IPS-15b (cell line): ENCODE data around the gene MRPL9.

Experiments
- H3K27me3 ChIP-seq: one replicate; pipeline ENCODE4 v1.6.1; 2013; ENCODE audit warnings: low read length; ENCODE audit not compliant: control insufficient read depth, insufficient read depth
- H3K36me3 ChIP-seq: one replicate; pipeline ENCODE4 v1.6.1; 2013; ENCODE audit warnings: low read length; ENCODE audit not compliant: control insufficient read depth, insufficient read depth
- H3K4me1 ChIP-seq: one replicate; pipeline ENCODE4 v1.6.1; 2013; ENCODE audit warnings: mild to moderate bottlenecking, low read length; ENCODE audit not compliant: control insufficient read depth, insufficient read depth
- H3K4me3 ChIP-seq: one replicate; pipeline ENCODE4 v1.5.1; 2013; ENCODE audit warnings: low read depth, low read length
- H3K9ac ChIP-seq: one replicate; pipeline ENCODE4 v1.6.1; 2013; ENCODE audit warnings: low read depth, mild to moderate bottlenecking, low read length
- H3K9me3 ChIP-seq: one replicate; pipeline ENCODE4 v1.6.1; 2013; ENCODE audit warnings: mild to moderate bottlenecking, low read length; ENCODE audit not compliant: control insufficient read depth, insufficient read depth

Gene MRPL9

DNA sequence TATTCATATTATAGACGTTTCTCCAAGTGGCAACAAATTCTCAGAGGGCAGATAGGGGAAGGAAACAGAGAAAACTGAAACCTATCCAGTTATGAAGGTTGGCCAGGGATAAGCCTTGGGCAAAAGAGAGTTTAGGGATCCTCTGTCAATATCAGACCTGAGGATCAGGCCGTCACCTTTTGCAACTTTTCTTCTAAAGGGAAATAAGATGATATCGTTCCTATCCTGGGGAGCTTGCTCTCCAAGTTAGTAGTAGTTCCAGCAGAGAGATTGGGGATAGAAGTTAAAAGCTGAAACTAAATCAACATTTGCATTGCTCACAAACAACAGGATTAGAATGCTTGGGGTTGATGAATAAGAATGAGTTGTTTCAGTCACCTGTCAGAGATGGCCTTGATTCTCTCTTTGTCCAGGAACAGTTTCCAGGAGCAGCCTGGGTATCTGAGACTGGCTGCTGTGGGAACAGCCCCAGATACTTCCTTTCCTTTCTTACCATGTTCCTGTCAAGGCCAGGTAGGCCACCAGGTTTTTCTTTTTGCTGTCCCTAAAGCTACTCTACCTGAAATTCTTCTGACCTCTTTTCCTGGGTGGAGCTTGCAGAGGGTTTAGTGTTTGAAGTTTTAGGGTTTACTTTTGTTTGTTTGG, 39.4 kb downstream of the MRPL9 start:
- Histone ChIP-seq H3K9me3 (no peaks in the 10 kb centered on the region), H3K4me1 (peaks cover 22% of the 10 kb centered on the region), H3K4me3 (no peak overlapping the region), H3K9ac (no peak overlapping the region), H3K27me3 (peaks cover 46% of the 10 kb centered on the region), H3K36me3 (no peaks in the 10 kb centered on the region)

DNA sequence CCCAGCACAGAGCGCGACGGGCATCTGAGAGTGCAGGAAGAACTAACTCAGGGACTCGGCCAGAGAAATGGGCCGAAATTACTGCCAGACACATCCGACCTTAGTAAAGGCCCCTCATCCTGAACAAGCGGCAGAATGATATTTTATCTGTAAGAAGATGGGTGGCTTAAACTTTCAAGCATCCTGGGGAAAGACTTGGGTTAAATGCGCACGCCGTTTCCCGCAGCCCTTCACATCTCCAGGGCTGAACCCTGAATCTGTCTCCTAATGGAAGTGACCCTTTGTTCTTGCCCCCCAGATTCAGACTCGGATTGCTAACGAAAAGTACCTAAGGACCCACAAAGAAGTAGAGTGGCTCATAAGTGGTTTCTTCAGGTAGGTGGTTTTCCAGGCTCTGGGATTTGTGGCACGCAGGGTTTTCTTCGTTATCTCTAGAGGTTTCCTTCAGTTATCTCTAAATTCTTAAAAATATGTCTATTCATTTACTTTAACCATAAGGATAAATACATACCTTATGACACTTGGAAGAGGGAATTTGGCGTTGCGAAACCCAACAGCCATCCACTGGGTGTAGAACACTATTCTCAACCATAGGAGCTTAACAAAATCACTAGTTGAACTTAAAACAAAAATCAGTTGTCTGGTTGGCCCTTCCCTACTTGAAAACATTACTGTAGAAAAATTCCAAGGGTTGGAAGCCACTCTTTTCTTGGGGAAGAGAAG, 41.3 kb downstream of the MRPL9 start:
- no peak overlapping the region for H3K9ac ChIP-seq
- peak overlapping the region; percentile 71 for H3K4me3 ChIP-seq
- peaks cover 18% of the 10 kb centered on the region for H3K4me1 ChIP-seq
- H3K36me3 ChIP-seq: no peaks in the 10 kb centered on the region
- peaks cover 58% of the 10 kb centered on the region for H3K27me3 ChIP-seq
- H3K9me3 ChIP-seq: no peaks in the 10 kb centered on the region

- H3K4me3 ChIP-seq: peak within 1 kb of the TSS; percentile 71
- no peaks in the 10 kb centered on the region for H3K9me3 ChIP-seq
- no peak within 1 kb of the TSS for H3K9ac ChIP-seq
- peaks cover 18% of the 10 kb centered on the region for H3K4me1 ChIP-seq
- H3K27me3 ChIP-seq: peaks cover 58% of the 10 kb centered on the region
- H3K36me3 ChIP-seq: no peaks in the 10 kb centered on the region
Measured at GRCh38 chr1:151720974-151721787, 42.1 kb downstream of the MRPL9 start, which contains the start of gene RIIAD1. Gene RIIAD1, plus strand, starts transcription at chr1:151721522. Its CDS starts 15 bp downstream, at chr1:151721537.

DNA sequence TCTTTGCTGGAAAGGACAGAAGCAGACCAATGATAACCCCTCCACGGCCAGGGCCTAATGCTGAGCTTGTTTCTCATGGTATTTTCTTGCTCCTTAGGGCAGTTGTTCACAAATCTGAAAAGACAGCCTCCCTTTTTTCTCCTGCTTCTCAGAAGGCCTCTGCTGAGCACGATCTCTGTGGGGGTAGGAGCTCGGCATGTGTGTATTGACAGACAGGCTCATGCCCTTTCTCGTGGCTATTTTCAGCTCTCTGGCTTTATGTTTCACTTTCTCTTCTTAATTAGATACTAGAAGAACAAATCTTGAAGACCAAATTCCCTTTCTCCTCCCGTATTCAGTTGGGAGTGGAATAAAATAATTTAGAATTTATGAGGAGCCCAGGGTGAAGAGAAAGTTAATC, 42.7 kb downstream of the MRPL9 start:
- Histone ChIP-seq H3K9ac (no peak overlapping the region), H3K4me1 (peaks cover 18% of the 10 kb centered on the region), H3K9me3 (no peaks in the 10 kb centered on the region), H3K36me3 (no peaks in the 10 kb centered on the region), H3K4me3 (peak overlapping the region; percentile 46), H3K27me3 (peaks cover 58% of the 10 kb centered on the region)

- Histone ChIP-seq H3K9me3 (no peaks in the 10 kb centered on the region), H3K36me3 (no peaks in the 10 kb centered on the region), H3K4me3 (peak overlapping the region; percentile 46), H3K27me3 (peaks cover 58% of the 10 kb centered on the region), H3K9ac (no peak overlapping the region), H3K4me1 (peaks cover 18% of the 10 kb centered on the region)
Measured at GRCh38 chr1:151720125-151720524, 43.2 kb downstream of the MRPL9 start.

DNA sequence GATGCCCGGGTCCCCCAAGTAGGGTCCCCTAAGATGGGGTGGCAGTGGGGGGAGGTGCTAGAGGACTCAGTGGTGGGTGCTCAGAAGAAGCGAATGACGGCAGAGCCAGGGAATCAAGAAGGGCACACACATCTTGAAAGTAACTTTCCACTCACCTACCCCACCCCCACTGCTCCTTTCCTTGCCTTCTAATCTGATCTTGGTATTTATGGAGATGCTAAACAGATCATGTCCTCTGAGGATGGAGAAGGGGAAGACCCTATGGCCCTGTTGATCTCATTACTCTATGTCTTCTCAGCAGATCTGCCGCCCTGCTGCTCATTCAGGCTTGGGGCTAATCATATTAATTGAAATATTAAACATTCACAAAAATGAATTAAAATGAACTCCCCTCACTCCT, 44.6 kb downstream of the MRPL9 start:
- H3K4me3 ChIP-seq: no peak overlapping the region
- peaks cover 9% of the 10 kb centered on the region for H3K4me1 ChIP-seq
- H3K36me3 ChIP-seq: no peaks in the 10 kb centered on the region
- peaks cover 56% of the 10 kb centered on the region for H3K27me3 ChIP-seq
- no peaks in the 10 kb centered on the region for H3K9me3 ChIP-seq
- H3K9ac ChIP-seq: no peak overlapping the region

GRCh38 chr1:151718011-151718431, 45.3 kb downstream of the MRPL9 start:
- Histone ChIP-seq H3K36me3 (no peaks in the 10 kb centered on the region), H3K9ac (no peak overlapping the region), H3K4me1 (peaks cover 9% of the 10 kb centered on the region), H3K4me3 (no peak overlapping the region), H3K27me3 (peaks cover 55% of the 10 kb centered on the region), H3K9me3 (no peaks in the 10 kb centered on the region)

DNA sequence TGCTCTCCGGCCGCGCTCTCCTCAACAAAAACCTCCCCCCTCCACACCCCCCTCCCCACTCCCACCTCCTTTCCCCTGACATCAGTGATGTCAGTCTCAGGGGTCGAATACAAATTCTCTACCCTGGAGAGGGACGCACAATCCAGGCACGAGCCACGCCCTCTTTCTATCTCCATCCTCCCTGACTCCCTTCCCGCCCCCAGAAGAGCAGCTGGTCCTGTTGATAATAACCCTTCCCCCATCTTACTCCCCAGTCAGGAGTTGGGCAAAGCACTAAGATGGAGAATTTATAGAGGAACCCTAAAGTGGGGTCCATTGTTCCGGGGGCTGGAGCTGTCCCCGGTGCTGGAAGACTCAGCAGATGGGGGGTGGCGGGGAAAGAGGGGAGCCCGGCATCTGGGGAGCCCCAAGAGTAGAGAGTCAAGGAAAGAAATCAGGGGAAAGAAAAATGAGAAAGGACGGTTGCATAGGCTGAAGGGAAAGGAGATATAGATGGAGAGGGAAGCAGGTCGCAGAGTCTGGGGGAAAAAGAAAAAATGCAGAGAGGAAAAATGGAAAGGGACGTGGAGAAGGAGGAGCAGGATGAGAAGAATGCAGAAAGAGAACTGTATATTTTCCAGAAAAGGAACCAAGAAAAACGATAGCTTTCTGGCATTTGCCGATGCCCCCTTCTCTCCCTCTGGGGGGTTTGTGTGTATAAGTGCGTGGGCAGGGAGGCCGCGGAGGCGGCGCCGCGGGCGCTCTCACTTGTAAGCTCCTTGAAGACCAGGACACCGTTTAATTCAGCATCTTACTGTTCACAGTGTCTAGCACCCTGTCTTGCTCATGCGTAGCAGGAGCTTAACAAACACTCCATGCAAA, 46.3 kb downstream of the MRPL9 start, which contains the start of gene CELF3:
Gene CELF3, minus strand, starts transcription at position 33 of the 861 bp plus-strand sequence. CDS start 783 bp downstream, outside the sequence.
- Histone ChIP-seq H3K36me3 (no peaks in the 10 kb centered on the region), H3K9me3 (no peaks in the 10 kb centered on the region), H3K9ac (peak within 1 kb of the TSS; percentile 47), H3K4me3 (peak within 1 kb of the TSS; percentile 49), H3K4me1 (peaks cover 9% of the 10 kb centered on the region), H3K27me3 (peaks cover 45% of the 10 kb centered on the region)

DNA sequence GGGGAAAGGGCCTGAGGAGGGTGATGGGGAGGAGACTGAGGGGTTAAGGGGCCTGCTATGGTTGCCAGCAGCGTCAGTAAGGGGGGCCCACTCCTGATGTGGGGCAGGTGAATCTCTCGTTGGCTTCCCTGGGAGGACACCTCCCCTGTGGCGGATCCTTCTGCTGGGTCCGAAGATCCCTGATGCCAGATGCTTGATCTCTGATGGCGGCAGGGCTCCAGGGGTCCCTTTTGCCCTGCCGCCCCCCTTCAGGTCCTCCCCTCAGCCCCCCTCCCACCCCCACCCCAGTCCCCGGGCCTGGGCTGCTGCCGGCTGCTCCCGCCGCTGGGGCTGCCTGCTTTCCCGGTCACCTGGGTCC, 46.9 kb downstream of the MRPL9 start:
- Histone ChIP-seq H3K9me3 (no peaks in the 10 kb centered on the region), H3K4me3 (peak overlapping the region; percentile 49), H3K4me1 (peaks cover 9% of the 10 kb centered on the region), H3K36me3 (no peaks in the 10 kb centered on the region), H3K27me3 (peaks cover 41% of the 10 kb centered on the region), H3K9ac (no peak overlapping the region)

GRCh38 chr1:151715726-151716404, 47.4 kb downstream of the MRPL9 start:
- H3K27me3 ChIP-seq: peaks cover 38% of the 10 kb centered on the region
- H3K9ac ChIP-seq: no peak overlapping the region
- H3K36me3 ChIP-seq: no peaks in the 10 kb centered on the region
- H3K9me3 ChIP-seq: no peaks in the 10 kb centered on the region
- peaks cover 8% of the 10 kb centered on the region for H3K4me1 ChIP-seq
- H3K4me3 ChIP-seq: peak overlapping the region; percentile 49
